Gastrocnemius medialis (tissue), 4 donors: ENCODE measurements around the gene DAW1. TPM values are rescaled to one million over a fixed set of nuclear protein-coding genes. Genes with fewer than 3 reads are reported as not detected.

Experiments
- ATAC-seq, 2 donors: fragments of 150-250 bp; one replicate each; pipeline ENCODE4 v1.9.1; 2016
- DNase-seq, 2 donors: peaks; one replicate each; pipeline ENCODE4 v3.0.0-alpha.2; 2019
- H3K27ac ChIP-seq, 4 donors: fragments of 200-600 bp; sonication (generic); 1 replicate in 1 of 4; 2 replicates in 3 of 4; pipeline ENCODE4 v1.5.1; 2016 to 2018; ENCODE audit warnings: mild to moderate bottlenecking in 2 of 4, moderate library complexity in 1 of 4
- H3K27me3 ChIP-seq, 3 donors: fragments of 200-600 bp; sonication (generic) in 2 of 3; 1 replicate in 1 of 3; 2 replicates in 2 of 3; pipeline versions ENCODE4 v1.5.1 to v1.6.0; 2016 to 2019; ENCODE audit warnings: mild to moderate bottlenecking in 1 of 3, moderate library complexity in 1 of 3
- H3K36me3 ChIP-seq, 2 donors: fragments of 200-600 bp; sonication (generic) in 1 of 2; one replicate each; pipeline ENCODE4 v1.5.1; 2017 to 2018
- H3K4me1 ChIP-seq, 2 donors: fragments of 200-600 bp; sonication (generic) in 1 of 2; one replicate each; pipeline ENCODE4 v1.5.1; 2016 to 2017; ENCODE audit warnings: mild to moderate bottlenecking in 2 of 2
- H3K4me3 ChIP-seq, 4 donors: fragments of 200-600 bp; sonication (generic) in 3 of 4; 1 replicate in 1 of 4; 2 replicates in 3 of 4; pipeline ENCODE4 v1.5.1; 2016 to 2019; ENCODE audit warnings: mild to moderate bottlenecking in 2 of 4
- H3K9me3 ChIP-seq, 3 donors: fragments of 200-600 bp; sonication (generic) in 2 of 3; 1 replicate in 1 of 3; 2 replicates in 2 of 3; pipeline ENCODE4 v1.5.1; 2016 to 2019
- CTCF ChIP-seq, 5 experiments: fragments of 450-650 bp in 3 of 5; fragments of 200-600 bp in 2 of 5; sonication (generic) in 2 of 5; IDR thresholded peaks in 4 of 5; conservative IDR thresholded peaks in 1 of 5; 1 replicate in 4 of 5; 2 replicates in 1 of 5; pipeline ENCODE4 v1.5.1; 2016 to 2019; ENCODE audit warnings: antibody characterized with exemption in 5 of 5, mild to moderate bottlenecking in 3 of 5, moderate library complexity in 3 of 5
- POLR2A ChIP-seq, 2 donors: fragments of 450-650 bp; IDR thresholded peaks; one replicate each; pipeline ENCODE4 v1.6.1; 2017; ENCODE audit warnings: antibody characterized with exemption in 2 of 2, mild to moderate bottlenecking in 2 of 2, moderate library complexity in 2 of 2
- in situ Hi-C, 4 donors: fragments of 200-750 bp; cut with MboI; loops; one replicate each; pipeline versions ENCODE4 v1.15.0 to v1.8.0; 2017; ENCODE audit warnings: low sequenced_read_pairs in 4 of 4
- intact Hi-C: fragments of 100-400 bp; cut with DNase I; formaldehyde crosslinking; loops from one replicate; pipeline ENCODE4 v1.15.1; 2023; ENCODE audit warnings: low total_unique reads
- total RNA-seq, 4 donors: library from RNA; depleted of rRNA; stranded (reverse); fragments of >200 nt; gene quantifications; one replicate each; pipeline versions ENCODE4 v1.1.0 to v1.2.3, GENCODE V29; 2016

DAW1 gene
- total RNA-seq, 4 donors from 2014 or later = not detected

- Histone ChIP-seq H3K27me3 (no peaks in the 10 kb centered on the region), H3K4me3 (no peak overlapping the region), H3K4me1 (no peaks in the 10 kb centered on the region), H3K9me3 (no peaks in the 10 kb centered on the region), H3K36me3 (no peaks in the 10 kb centered on the region), H3K27ac (no peak overlapping the region)
- ATAC-seq = no peak
- TF ChIP-seq CTCF (IDR thresholded peaks at IDR 0.05 in 4 of 5, conservative IDR thresholded peaks at IDR 0.05 in 1 of 5) (no peak), POLR2A (IDR thresholded peaks at IDR 0.05) (no peak)
- in situ Hi-C loops (no loop called here), intact Hi-C loops (no loop called here)
- no peak for DNase-seq
Measured at GRCh38 chr2:227856697-227857096, 14.7 kb upstream of the DAW1 start.

- no peak overlapping the region for H3K4me3 ChIP-seq
- H3K27me3 ChIP-seq = no peaks in the 10 kb centered on the region
- no peaks in the 10 kb centered on the region for H3K4me1 ChIP-seq
- no peak for TF ChIP-seq CTCF (IDR thresholded peaks at IDR 0.05 in 4 of 5, conservative IDR thresholded peaks at IDR 0.05 in 1 of 5)
- no peak for TF ChIP-seq POLR2A (IDR thresholded peaks at IDR 0.05)
- H3K36me3 ChIP-seq = no peaks in the 10 kb centered on the region
- DNase-seq = no peak
- H3K27ac ChIP-seq = no peak overlapping the region
- no peak for ATAC-seq
- in situ Hi-C loops = no loop called here
- H3K9me3 ChIP-seq = no peaks in the 10 kb centered on the region
- intact Hi-C loops = no loop called here
Measured at GRCh38 chr2:227860221-227860641, 11.2 kb upstream of the DAW1 start.

GRCh38 chr2:227861011-227861410 lies 10.4 kb upstream of the DAW1 start:
- ATAC-seq = no peak
- Histone ChIP-seq H3K9me3 (no peaks in the 10 kb centered on the region), H3K4me3 (no peak overlapping the region), H3K27ac (no peak overlapping the region), H3K36me3 (no peaks in the 10 kb centered on the region), H3K4me1 (no peaks in the 10 kb centered on the region), H3K27me3 (no peaks in the 10 kb centered on the region)
- no peak for DNase-seq
- intact Hi-C loops = no loop called here
- in situ Hi-C loops = no loop called here
- TF ChIP-seq CTCF (IDR thresholded peaks at IDR 0.05 in 4 of 5, conservative IDR thresholded peaks at IDR 0.05 in 1 of 5) (no peak), POLR2A (IDR thresholded peaks at IDR 0.05) (no peak)

GRCh38 chr2:227862227-227862740 lies 9.1 kb upstream of the DAW1 start:
- H3K27ac ChIP-seq = no peak overlapping the region
- H3K9me3 ChIP-seq = no peaks in the 10 kb centered on the region
- no peak for ATAC-seq
- H3K4me1 ChIP-seq = no peaks in the 10 kb centered on the region
- no peaks in the 10 kb centered on the region for H3K27me3 ChIP-seq
- no peak for DNase-seq
- H3K4me3 ChIP-seq = no peak overlapping the region
- intact Hi-C loops = no loop called here
- H3K36me3 ChIP-seq = no peaks in the 10 kb centered on the region
- in situ Hi-C loops = no loop called here
- TF ChIP-seq CTCF (IDR thresholded peaks at IDR 0.05 in 4 of 5, conservative IDR thresholded peaks at IDR 0.05 in 1 of 5) (peak in 2 of 5 experiments; percentile 13 to 35), POLR2A (IDR thresholded peaks at IDR 0.05) (no peak)
